Measurements from ENCODE around the gene SIGLEC10.

The SIGLEC10 gene

GRCh38 chr19:51441410-51442390 lies 24.3 kb upstream of the SIGLEC10 start:
- TF ChIP-seq CTCF (IDR thresholded peaks at IDR 0.05): no peak
- no peak overlapping the region for H3K27ac ChIP-seq
- no peak for DNase-seq

DNA sequence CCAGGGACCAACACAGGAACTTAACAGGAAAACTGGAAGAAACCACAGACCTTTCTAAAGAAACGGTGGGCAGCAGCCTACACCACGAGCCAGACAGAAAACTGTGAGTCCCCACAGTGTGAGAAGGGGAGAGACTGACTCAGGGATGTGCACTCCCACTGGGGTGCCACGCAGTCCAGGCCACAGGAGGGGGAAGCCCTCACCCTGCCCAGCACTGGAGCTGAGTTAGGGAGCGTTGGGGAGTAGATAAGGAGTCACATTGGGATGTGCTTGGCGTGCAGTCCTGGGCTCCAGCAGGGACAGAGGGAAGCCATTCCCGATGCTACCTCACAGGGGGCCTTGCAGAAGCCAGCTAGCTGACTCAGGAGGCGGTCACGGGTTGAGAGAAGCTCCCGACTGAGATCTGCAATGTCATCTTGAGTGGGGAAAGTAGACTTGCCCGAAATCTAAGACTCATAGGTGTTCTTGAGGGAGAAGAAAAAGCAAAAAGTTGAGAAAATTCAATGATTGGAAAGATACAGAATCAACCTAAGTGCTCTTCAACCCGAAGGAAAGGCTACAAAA lies 23.5 kb upstream of the SIGLEC10 start:
- H3K4me3 ChIP-seq: no peak overlapping the region

More at GRCh38 chr19:51441410-51442390, 24.3 kb upstream of the SIGLEC10 start:
- Histone ChIP-seq H3K4me3 (no peak overlapping the region), H3K4me1 (no peaks in the 10 kb centered on the region), H3K9me3 (no peaks in the 10 kb centered on the region), H3K36me3 (no peaks in the 10 kb centered on the region), H3K27me3 (peaks cover 0 to 30% of the 10 kb centered on the region in 2 donors)
- intact Hi-C loops (cut with DNase I; ENCODE audit: low total_unique reads): no loop called here

DNA sequence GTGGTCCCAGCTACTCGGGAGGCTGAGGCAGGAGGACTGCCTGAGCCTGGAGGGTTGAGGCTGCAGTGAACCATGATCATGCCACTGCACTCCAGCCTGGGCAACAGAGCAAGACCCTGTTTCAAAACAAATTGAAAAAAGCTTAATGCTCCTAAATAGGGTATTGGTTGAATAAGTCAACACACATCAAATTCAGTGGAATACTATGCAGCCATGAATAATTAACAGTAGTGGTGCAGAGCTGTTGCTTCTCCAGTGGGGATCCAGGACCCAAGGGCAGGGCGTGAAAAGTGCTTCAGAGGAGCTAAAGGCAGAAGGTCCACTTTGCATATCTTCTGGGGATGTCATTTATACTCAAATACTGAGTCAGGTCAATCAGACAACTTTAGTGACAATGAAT lies 22.6 kb upstream of the SIGLEC10 start:
- H3K27ac ChIP-seq: no peak overlapping the region

More for the DNA sequence above, 23.5 kb upstream of the SIGLEC10 start:
- Histone ChIP-seq H3K36me3 (no peaks in the 10 kb centered on the region), H3K4me1 (no peaks in the 10 kb centered on the region), H3K27me3 (peaks cover 0 to 30% of the 10 kb centered on the region in 2 donors), H3K27ac (no peak overlapping the region), H3K9me3 (no peaks in the 10 kb centered on the region)
- intact Hi-C loops (cut with DNase I; ENCODE audit: low total_unique reads): no loop called here
- no peak for TF ChIP-seq CTCF (IDR thresholded peaks at IDR 0.05)
- DNase-seq: no peak

GRCh38 chr19:51439021-51439465 lies 21.6 kb upstream of the SIGLEC10 start:
- Histone ChIP-seq H3K4me3 (no peak overlapping the region), H3K9me3 (no peaks in the 10 kb centered on the region), H3K36me3 (no peaks in the 10 kb centered on the region), H3K27ac (no peak overlapping the region), H3K27me3 (peaks cover 0 to 33% of the 10 kb centered on the region in 2 donors), H3K4me1 (no peaks in the 10 kb centered on the region)
- peak in 1 of 2 experiments; percentile 8 for TF ChIP-seq CTCF (IDR thresholded peaks at IDR 0.05)
- no peak for DNase-seq
- intact Hi-C loops (cut with DNase I; ENCODE audit: low total_unique reads): loop anchor here (5.0 kb wide), 1 partner anchor 102 kb away; no protein-coding TSS in a partner anchor

More for the DNA sequence above, 22.6 kb upstream of the SIGLEC10 start:
- DNase-seq: no peak
- H3K4me1 ChIP-seq: no peaks in the 10 kb centered on the region
- no peaks in the 10 kb centered on the region for H3K36me3 ChIP-seq
- H3K9me3 ChIP-seq: no peaks in the 10 kb centered on the region
- no peak overlapping the region for H3K4me3 ChIP-seq
- H3K27me3 ChIP-seq: peaks cover 0 to 31% of the 10 kb centered on the region in 2 donors
- no peak for TF ChIP-seq CTCF (IDR thresholded peaks at IDR 0.05)
- intact Hi-C loops (cut with DNase I; ENCODE audit: low total_unique reads): no loop called here

GRCh38 chr19:51434456-51434855 lies 17.0 kb upstream of the SIGLEC10 start:
- Histone ChIP-seq H3K27me3 (peaks cover 0 to 17% of the 10 kb centered on the region in 2 donors), H3K27ac (no peak overlapping the region), H3K9me3 (no peaks in the 10 kb centered on the region), H3K4me1 (no peaks in the 10 kb centered on the region), H3K4me3 (no peak overlapping the region), H3K36me3 (no peaks in the 10 kb centered on the region)
- DNase-seq: no peak
- no peak for TF ChIP-seq CTCF (IDR thresholded peaks at IDR 0.05)
- intact Hi-C loops (cut with DNase I; ENCODE audit: low total_unique reads): no loop called here
